K562 (cell line): Measurements from ENCODE around the gene USP11. TPM values are rescaled to one million over a fixed set of nuclear protein-coding genes. Genes with fewer than 3 reads are reported as not detected.

ENCODE experiments used
- ATAC-seq: fragments of 200-7000 bp; cut with Tn5 transposase; 3 replicates; pipeline ENCODE4 v1.9.1; 2020; ENCODE audit warnings: moderate library complexity
- BruUV-seq: library from RNA; stranded (reverse); fragments of 400-500 nt; replicated peaks from 2 replicates; lab custom pipeline; 2021; lab: Mats Ljungman, UMichigan
- CTCF ChIA-PET: fragments of 300-600 bp; formaldehyde crosslinking; extraction: SDS; loops from one replicate; lab custom pipeline; 2021; ENCODE audit warnings: low intra/inter-chr PET ratio; lab: Yijun Ruan, JAX
- POLR2A ChIA-PET: fragments of 300-600, 350-650 bp; sonication (Branson Sonifier 250); formaldehyde crosslinking; extraction: SDS; loops from one replicate; lab custom pipeline; 2021; ENCODE audit warnings: antibody characterized with exemption, inconsistent platforms; lab: Yijun Ruan, JAX
- DNase-seq, 4 experiments: peaks; one replicate each; pipeline versions ENCODE4 v3.0.0 to v3.0.0-alpha.2; 2011 to 2018; ENCODE audit warnings: low spot score in 3 of 4, mixed read lengths in 3 of 4; ENCODE audit errors: extremely low read depth in 1 of 4
- FAIRE-seq: peaks from 2 replicates; lab custom pipeline; 2011; peaks lifted over from hg19 to GRCh38; lab: Jason Lieb, UNC
- H2AFZ ChIP-seq: 2 replicates; pipeline ENCODE4 v1.6.0; 2011; ENCODE audit warnings: low read depth, low read length, control low read depth, inconsistent platforms
- H3K27ac ChIP-seq: fragments of 200-600 bp; 3 replicates; pipeline ENCODE4 v1.8.0; 2011; ENCODE audit warnings: low read depth, mild to moderate bottlenecking, control low read depth, inconsistent platforms, low read length, moderate library complexity, mixed read lengths; ENCODE audit errors: extremely low read depth
- H3K27me3 ChIP-seq, 2 experiments: fragments of 300-600 bp in 1 of 2; 2 replicates in 1 of 2; 3 replicates in 1 of 2; pipeline versions ENCODE4 v1.6.0 to v1.8.0; 2011; ENCODE audit warnings: inconsistent platforms in 2 of 2, low read length in 2 of 2, mild to moderate bottlenecking in 1 of 2, mixed read lengths in 1 of 2, moderate library complexity in 1 of 2; ENCODE audit not compliant: control insufficient read depth in 2 of 2, insufficient read depth in 2 of 2
- H3K36me3 ChIP-seq: fragments of 300-600 bp; 3 replicates; pipeline ENCODE4 v1.8.0; 2011; ENCODE audit warnings: mild to moderate bottlenecking, low read length, inconsistent platforms; ENCODE audit not compliant: control insufficient read depth, insufficient read depth
- H3K4me1 ChIP-seq, 2 experiments: fragments of 200-600 bp in 1 of 2; replicated peaks in 1 of 2; 2 replicates in 1 of 2; 3 replicates in 1 of 2; pipeline versions ENCODE4 v1.5.1 to v1.8.0; 2011; ENCODE audit warnings: inconsistent platforms in 2 of 2, low read length in 2 of 2, mild to moderate bottlenecking in 1 of 2, mixed read lengths in 1 of 2, moderate library complexity in 1 of 2; ENCODE audit not compliant: control insufficient read depth in 2 of 2, insufficient read depth in 2 of 2
- H3K4me2 ChIP-seq: 2 replicates; pipeline ENCODE4 v1.6.1; 2011; ENCODE audit warnings: low read length, control low read depth, inconsistent platforms, mixed read lengths; ENCODE audit not compliant: insufficient read depth
- H3K4me3 ChIP-seq: fragments of 200-600 bp; sonication (generic), shearing (Covaris generic); 2 replicates; pipeline ENCODE4 v1.5.1; 2016; ENCODE audit warnings: control low read depth, inconsistent platforms
- H3K79me2 ChIP-seq: fragments of 200-600 bp; 3 replicates; pipeline ENCODE4 v1.8.0; 2011; ENCODE audit warnings: low read length, inconsistent platforms; ENCODE audit not compliant: control insufficient read depth, insufficient read depth
- H3K9ac ChIP-seq, 2 experiments: 2 replicates each; pipeline versions ENCODE4 v1.6.0 to v1.6.1; 2011; ENCODE audit warnings: low read depth in 2 of 2, low read length in 2 of 2, control low read depth in 1 of 2, inconsistent platforms in 1 of 2, mild to moderate bottlenecking in 1 of 2, mixed read lengths in 1 of 2; ENCODE audit not compliant: insufficient read depth in 1 of 2
- H3K9me1 ChIP-seq: one replicate; pipeline ENCODE4 v1.6.0; 2011; ENCODE audit warnings: inconsistent platforms, mild to moderate bottlenecking, low read length, moderate library complexity; ENCODE audit not compliant: control insufficient read depth, insufficient read depth
- H3K9me3 ChIP-seq: replicated peaks from 2 replicates; pipeline ENCODE4 v1.5.1; 2011; ENCODE audit warnings: low read depth, low read length, inconsistent platforms; ENCODE audit not compliant: control insufficient read depth, insufficient read depth
- H4K20me1 ChIP-seq: replicated peaks from 2 replicates; pipeline ENCODE4 v1.6.1; 2011; ENCODE audit warnings: low read length, inconsistent platforms, mixed read lengths; ENCODE audit not compliant: control insufficient read depth, insufficient read depth
- RFX1 ChIP-seq: fragments of 450-650 bp; IDR thresholded peaks from 2 replicates; pipeline ENCODE4 v1.6.1; 2016; ENCODE audit warnings: mild to moderate bottlenecking, moderate library complexity
- SP2 ChIP-seq: IDR thresholded peaks from 2 replicates; pipeline ENCODE4 v1.6.1; 2011; ENCODE audit warnings: mild to moderate bottlenecking, low read depth, low read length, moderate library complexity; ENCODE audit not compliant: poor library complexity, severe bottlenecking; ENCODE audit errors: extremely low read depth
- ZBTB7A ChIP-seq: IDR thresholded peaks from 2 replicates; pipeline ENCODE4 v1.6.1; 2011; ENCODE audit warnings: low read depth, mild to moderate bottlenecking, low read length, moderate library complexity, borderline replicate concordance; ENCODE audit not compliant: control insufficient read depth
- WGBS: fragments of 100-300 bp; shearing (Covaris generic); methylation state at CpG from one replicate; pipeline ENCODE4 v1.1.6; 2016; ENCODE audit warnings: low coverage, mixed read lengths; ENCODE audit not compliant: insufficient coverage; ENCODE audit errors: missing lambda C conversion rate; 5-methylcytosine and 5-hydroxymethylcytosine counted together
- in situ Hi-C: fragments of 300-500 bp; cut with MboI; formaldehyde crosslinking; loops from 4 replicates; pipeline ENCODE4 v1.15.0; 2018; ENCODE audit warnings: inconsistent platforms, mixed read lengths
- intact Hi-C: fragments of 100-400 bp; cut with micrococcal nuclease; formaldehyde crosslinking; loops from 2 replicates; pipeline ENCODE4 v1.14.2; 2022
- polyA plus RNA-seq, 8 experiments: library from polyadenylated mRNA; depleted of rRNA in 4 of 8; stranded (reverse) in 5 of 8; unstranded in 3 of 8; fragments of >200 nt; fragmentation: Nextera tagmentation in 2 of 8; fragmentation: Illumina TruSeq in 1 of 8; extraction: Ambion mirVana in 2 of 8; extraction: Trizol in 1 of 8; gene quantifications; 2 replicates each; pipeline versions ENCODE4 v1.2.1 to v1.2.3, GENCODE V29; 2011 to 2014; ENCODE audit warnings: inconsistent platforms in 1 of 8, missing spikeins in 1 of 8
- total RNA-seq, 7 experiments: library from RNA; depleted of rRNA in 6 of 7; stranded (reverse); fragments of >200 nt in 6 of 7; fragmentation: Illumina TruSeq in 2 of 7; extraction: Trizol in 2 of 7; gene quantifications; 2 replicates each; pipeline versions ENCODE4 v1.2.1 to v1.2.3, GENCODE V29; 2011 to 2021; ENCODE audit warnings: low replicate concordance in 1 of 7
- TF ChIP-seq, protein P1 (sequence below): sonication (generic); formaldehyde crosslinking; IDR thresholded peaks from 2 replicates; pipeline ENCODE4 v1.9.0; 2022; ENCODE audit warnings: mild to moderate bottlenecking, missing genetic modification reagents
- TF ChIP-seq, protein P2 (sequence below), 3 experiments: fragments of 200-800 bp in 1 of 3; sonication (Bioruptor generic) in 1 of 3; sonication (generic) in 1 of 3; formaldehyde crosslinking in 1 of 3; IDR thresholded peaks; 2 replicates each; pipeline versions ENCODE4 v1.6.1 to v1.8.0; 2016 to 2022; ENCODE audit warnings: mild to moderate bottlenecking in 2 of 3, missing compliant biosample characterization in 2 of 3, missing genetic modification characterization in 2 of 3, missing genetic modification reagents in 1 of 3

USP11 gene
- total and polyA plus RNA-seq, 9 of the 15 experiments (the other 6 are each of a cell fraction or from before 2014, with no cell fraction given), result 2.5 to 29.0 (median 11.7) TPM

DNA sequence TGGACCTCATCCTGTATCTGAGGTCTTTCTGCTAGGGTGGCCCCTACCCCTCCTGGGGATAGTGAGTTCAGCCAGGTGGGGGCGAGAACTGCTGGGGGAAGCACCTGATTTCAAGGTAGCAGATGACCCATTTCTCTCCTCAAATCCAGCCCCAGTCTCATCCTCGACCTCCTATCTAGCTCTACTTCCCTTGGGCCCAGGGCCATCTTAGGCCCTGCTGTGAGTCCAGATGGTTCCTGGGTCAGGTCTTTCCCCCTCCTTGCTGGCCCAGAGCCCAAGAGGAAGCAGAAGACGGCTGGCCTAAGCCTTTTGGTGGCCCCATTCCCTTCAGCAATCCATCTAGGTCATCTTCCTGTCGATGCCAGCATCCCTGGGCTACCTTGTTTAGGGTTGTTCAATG is 11.1 kb upstream of the USP11 start (continued):
- TF ChIP-seq, protein P1, sequence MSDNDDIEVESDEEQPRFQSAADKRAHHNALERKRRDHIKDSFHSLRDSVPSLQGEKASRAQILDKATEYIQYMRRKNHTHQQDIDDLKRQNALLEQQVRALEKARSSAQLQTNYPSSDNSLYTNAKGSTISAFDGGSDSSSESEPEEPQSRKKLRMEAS (CRISPR knock-in tag), result no peak

DNA sequence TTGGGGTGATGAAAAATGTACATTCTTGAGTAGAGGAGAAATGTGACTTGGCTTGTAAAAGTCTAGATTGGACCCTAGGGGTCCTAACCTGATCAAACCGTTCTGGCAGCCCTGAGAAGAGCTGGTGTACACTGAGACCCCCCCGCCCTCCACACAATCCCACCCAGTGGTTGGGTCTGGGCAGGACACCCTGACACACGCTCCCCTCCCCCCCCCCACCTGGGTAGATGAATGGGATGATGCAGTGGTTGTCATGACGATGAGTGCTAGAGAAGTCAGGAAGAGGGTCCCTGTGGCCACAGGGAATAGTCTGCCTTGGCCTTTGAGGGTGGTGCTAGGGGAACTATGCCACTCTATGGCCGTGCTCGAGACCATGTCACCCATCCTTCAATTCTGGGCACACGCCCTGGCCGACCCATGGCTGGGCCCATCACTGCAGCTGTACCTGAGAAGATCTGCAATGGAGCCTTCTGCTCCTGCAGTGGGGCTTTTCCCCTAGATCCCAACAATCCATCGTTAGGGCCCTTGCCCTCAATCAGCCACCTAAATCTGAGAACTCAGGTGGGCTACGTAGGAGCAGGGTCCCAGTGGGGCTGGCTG is 10.0 kb upstream of the USP11 start:
- Histone ChIP-seq H3K4me3 (no peak overlapping the region), H3K4me2 (no peak overlapping the region), H3K4me1 (peaks cover 12 to 24% of the 10 kb centered on the region in 2 experiments; a peak in 4 of 5 replicates), H3K9me3 (no peaks in the 10 kb centered on the region), H3K9me1 (peaks cover 7% of the 10 kb centered on the region), H2AFZ (no peak overlapping the region), H3K36me3 (peaks cover 75% of the 10 kb centered on the region; the same call in 2 of the 3 replicates), H4K20me1 (peaks cover 33% of the 10 kb centered on the region), H3K9ac (no peak overlapping the region), H3K27me3 (no peaks in the 10 kb centered on the region), H3K27ac (no peak overlapping the region), H3K79me2 (peaks cover 46% of the 10 kb centered on the region)
- no TSS peak for BruUV-seq
- DNase-seq (peak in 3 of 4 experiments; percentile 10 to 49 (median 48)), FAIRE-seq (no peak), ATAC-seq (no peak)
- WGBS, result 90% methylated on average over 6 of the region's 10 CpGs
- TF ChIP-seq, protein P2, sequence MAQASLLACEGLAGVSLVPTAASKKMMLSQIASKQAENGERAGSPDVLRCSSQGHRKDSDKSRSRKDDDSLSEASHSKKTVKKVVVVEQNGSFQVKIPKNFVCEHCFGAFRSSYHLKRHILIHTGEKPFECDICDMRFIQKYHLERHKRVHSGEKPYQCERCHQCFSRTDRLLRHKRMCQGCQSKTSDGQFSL (CRISPR knock-in tag; IDR thresholded peaks at IDR 0.05), result no peak
- TF ChIP-seq, protein P2 (tag; IDR thresholded peaks at IDR 0.05), result 0 out of 4 replicates have a peak, but pooled peaks of 1 of the 2 experiments have one; percentile 48
- no peak for TF ChIP-seq SP2
- peak; percentile 79 for TF ChIP-seq RFX1
- TF ChIP-seq ZBTB7A, result no peak
- ChIA-PET CTCF (no interaction called here), POLR2A (interaction anchor here (2.1 kb wide), 1 partner anchor 10 kb away, joined by 10 read pairs; the partner anchor contains the start of gene USP11)
- in situ Hi-C loops, result no loop called here
- intact Hi-C loops, result no loop called here
